Suppressor macrophage (primary cell): ENCODE data around the gene OR8D2.
"Not testable (repeated sequence)": the region's sequence is repeated elsewhere in the genome, so short reads cannot be mapped to it uniquely, and the experiment has no call there.

Source experiments
- DNase-seq, 4 experiments: peaks; one replicate each; pipeline ENCODE4 v3.0.0-alpha.2; 2020 to 2022

Gene OR8D2

DNA sequence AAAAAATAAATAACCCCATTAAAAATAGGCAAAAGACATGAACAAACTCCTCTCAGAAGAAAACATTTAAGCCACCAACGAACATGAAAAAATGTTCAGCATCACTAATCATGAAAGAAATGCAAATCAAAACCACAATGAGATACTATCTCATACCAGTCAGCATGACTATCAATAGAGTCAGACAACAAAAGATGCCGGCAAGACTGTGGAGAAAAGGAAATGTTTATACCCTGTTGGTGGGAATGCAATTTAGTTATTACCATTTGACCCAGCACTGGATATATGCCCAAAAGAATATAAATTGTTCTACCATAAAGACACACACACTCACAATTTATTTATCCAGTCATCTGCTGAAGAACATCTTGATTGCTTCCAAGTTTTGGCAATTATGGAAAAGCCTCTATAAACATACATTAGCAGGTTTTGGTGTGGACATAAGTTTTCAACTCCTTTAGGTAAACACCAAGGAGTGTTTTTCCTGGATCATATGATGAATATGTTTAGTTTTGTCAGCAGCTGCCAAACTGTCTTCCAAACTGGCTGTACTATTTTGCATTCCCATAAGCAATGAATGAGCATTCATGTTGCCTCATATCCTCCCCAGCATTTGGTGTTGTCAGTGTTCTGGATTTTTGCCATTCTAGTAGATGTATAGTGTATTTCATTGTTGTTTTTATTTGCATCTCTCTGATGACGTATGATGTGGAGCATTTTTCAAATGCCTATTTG lies 34.2 kb downstream of the OR8D2 start:
- DNase-seq = no peak

DNA sequence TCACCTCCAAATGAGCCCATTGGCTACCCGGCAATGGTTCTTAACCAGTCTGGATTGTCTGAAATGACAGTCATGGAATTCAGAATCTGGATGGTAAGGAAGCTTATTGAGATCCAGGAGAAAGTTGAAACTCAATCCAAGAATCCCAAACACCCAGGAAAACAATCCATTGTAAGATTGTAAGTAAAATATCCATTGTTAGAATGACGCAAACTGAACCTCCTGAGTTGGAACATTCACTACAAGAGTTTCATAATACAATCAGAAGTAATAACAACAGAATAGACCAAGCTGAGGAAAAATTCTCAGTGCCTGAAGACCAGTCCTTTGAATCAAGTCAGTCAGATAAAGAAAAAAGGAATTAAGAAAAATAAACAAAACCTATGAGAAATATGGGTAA lies 41.7 kb downstream of the OR8D2 start:
- no peak for DNase-seq

DNA sequence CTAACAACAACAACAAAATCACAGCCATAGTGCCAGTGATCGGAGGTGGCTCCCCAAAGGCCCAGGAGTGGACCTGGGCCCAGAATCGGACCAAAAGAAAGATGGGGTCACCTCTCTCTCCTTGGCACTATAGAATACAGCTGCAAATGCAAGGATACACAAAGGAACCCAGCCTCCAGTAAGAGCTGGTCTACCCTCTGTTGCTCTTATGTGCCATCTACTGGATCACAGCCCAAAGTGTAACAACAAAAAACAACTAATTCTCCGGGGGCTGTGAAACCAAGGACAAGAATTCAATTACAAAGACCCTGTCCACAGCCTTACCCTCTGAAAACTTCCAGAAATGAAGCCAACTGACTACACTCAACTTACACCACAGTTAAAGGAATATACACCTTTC lies 42.2 kb downstream of the OR8D2 start:
- peak; percentile 17 to 67 (median 46) for DNase-seq

DNA sequence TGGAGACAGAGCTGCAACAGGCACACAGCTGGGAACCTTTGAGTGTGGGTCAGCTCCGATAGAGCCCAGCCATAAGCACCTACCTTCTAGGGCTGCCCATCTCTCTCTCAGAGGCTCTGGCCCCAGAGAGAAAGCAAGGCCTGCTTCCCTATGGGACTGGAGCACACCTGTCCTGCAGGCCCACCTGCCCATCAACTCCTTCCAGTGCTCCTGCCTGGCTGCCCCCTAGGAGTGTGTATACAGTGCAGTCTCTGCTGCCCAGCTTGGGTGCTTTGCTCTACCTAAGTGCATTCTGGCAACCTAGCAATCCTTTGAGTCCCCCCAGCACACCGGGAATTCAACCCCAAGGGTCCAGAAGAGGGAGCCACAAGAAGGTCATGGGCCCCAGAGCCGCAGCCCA lies 42.8 kb downstream of the OR8D2 start:
- no peak for DNase-seq

DNA sequence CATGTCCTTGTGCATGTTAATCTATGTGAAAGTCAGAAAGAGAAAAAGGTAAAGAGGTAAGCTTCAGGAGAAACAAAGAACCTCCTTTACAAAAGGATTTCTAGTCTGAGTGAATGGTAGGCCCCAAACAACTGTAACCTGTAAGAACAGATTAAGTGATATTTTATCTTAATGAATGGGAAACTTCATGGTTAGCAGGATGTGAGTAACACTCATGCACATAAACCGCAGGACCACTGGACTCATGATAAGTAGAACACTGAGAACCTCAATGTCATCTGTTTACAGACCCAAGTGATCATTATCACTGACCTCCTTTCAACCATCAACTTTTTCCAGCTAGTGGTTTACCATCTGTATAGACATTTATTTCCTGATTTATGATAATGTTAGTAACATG lies 43.9 kb downstream of the OR8D2 start:
- peak; percentile 10 to 63 (median 33) for DNase-seq

DNA sequence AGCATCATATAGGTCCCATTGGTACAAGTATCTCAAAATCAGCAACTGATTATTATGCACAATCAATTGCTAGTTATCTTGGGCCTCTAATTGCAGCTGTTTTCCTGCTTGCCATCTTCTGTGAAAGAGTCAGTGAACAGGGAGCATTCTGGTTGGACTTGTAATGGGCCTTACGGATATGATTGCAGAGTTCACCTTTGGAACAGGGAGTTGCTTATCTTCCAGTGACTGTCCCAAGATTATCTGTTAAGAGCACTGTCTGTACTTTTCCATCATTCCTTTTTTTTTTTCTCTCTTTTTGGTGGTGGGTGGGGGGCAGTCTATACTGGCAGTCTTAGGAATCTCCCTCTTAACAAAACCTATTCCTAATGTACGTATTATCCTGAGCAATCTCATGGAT lies 46.0 kb downstream of the OR8D2 start:
- no peak for DNase-seq

DNA sequence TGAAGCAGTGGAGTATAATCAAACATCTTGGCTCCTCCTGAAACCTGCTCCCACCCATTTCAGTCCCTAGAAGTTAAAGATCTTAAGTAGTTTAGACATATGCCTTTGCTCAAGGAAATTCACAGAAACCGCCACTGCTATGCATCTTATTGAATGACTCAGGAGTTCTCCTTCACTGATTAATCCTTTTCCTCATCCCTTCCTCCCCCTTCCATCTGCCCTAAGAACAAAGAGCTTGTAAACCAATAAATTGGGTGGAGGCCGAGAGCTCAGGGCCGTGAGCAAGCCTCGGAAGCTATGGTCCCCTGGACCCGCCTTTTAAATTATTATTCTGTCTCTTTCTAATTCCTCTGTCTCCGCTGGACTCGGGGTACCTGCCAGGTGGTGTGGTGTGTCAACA lies 49.1 kb downstream of the OR8D2 start:
- DNase-seq = not testable (repeated sequence)
